Inflammatory macrophage treated with lipopolysaccharide for 1 hour (primary cell): ENCODE results near the gene CEP164.
"Not testable (repeated sequence)": the region's sequence is repeated elsewhere in the genome, so short reads cannot be mapped to it uniquely, and the experiment has no call there.

Source experiments
- DNase-seq, 2 donors: peaks; one replicate each; pipeline ENCODE4 v3.0.0-alpha.2; 2020 to 2022

Gene CEP164

GRCh38 chr11:117399100-117399840 lies 71.6 kb downstream of the CEP164 start:
- DNase-seq, result not testable (repeated sequence)

- not testable (repeated sequence) for DNase-seq
Measured at GRCh38 chr11:117405898-117406297, 78.2 kb downstream of the CEP164 start.

- DNase-seq, result no peak
Measured at GRCh38 chr11:117407016-117407415, 79.4 kb downstream of the CEP164 start.

GRCh38 chr11:117408356-117408755 lies 80.7 kb downstream of the CEP164 start:
- DNase-seq, result no peak

- DNase-seq, result no peak
Measured at GRCh38 chr11:117409511-117409910, 81.9 kb downstream of the CEP164 start.

GRCh38 chr11:117410238-117410637 lies 82.6 kb downstream of the CEP164 start:
- no peak for DNase-seq

GRCh38 chr11:117410861-117411710 lies 83.4 kb downstream of the CEP164 start:
- no peak for DNase-seq

GRCh38 chr11:117411736-117412135 lies 84.1 kb downstream of the CEP164 start:
- DNase-seq, result no peak

GRCh38 chr11:117412176-117412575 lies 84.5 kb downstream of the CEP164 start:
- no peak for DNase-seq

GRCh38 chr11:117412653-117413275 lies 85.1 kb downstream of the CEP164 start:
- DNase-seq, result no peak

- DNase-seq, result no peak
Measured at GRCh38 chr11:117413616-117414015, 86.0 kb downstream of the CEP164 start.

- DNase-seq, result no peak
Measured at GRCh38 chr11:117414724-117415123, 87.1 kb downstream of the CEP164 start.

GRCh38 chr11:117415358-117415896 lies 87.8 kb downstream of the CEP164 start:
- DNase-seq, result no peak

- DNase-seq, result no peak
Measured at GRCh38 chr11:117417342-117417741, 89.7 kb downstream of the CEP164 start.

- no peak for DNase-seq
Measured at GRCh38 chr11:117417856-117418255, 90.2 kb downstream of the CEP164 start.

- DNase-seq, result no peak
Measured at GRCh38 chr11:117418737-117419481, 91.3 kb downstream of the CEP164 start.

- no peak for DNase-seq
Measured at GRCh38 chr11:117419482-117420142, 92.0 kb downstream of the CEP164 start.

- DNase-seq, result no peak
Measured at GRCh38 chr11:117420143-117420485, 92.5 kb downstream of the CEP164 start.

- no peak for DNase-seq
Measured at GRCh38 chr11:117420598-117420997, 92.9 kb downstream of the CEP164 start.

GRCh38 chr11:117421041-117421440 lies 93.4 kb downstream of the CEP164 start:
- DNase-seq, result no peak

- DNase-seq, result no peak
Measured at GRCh38 chr11:117421476-117421875, 93.8 kb downstream of the CEP164 start.

- no peak for DNase-seq
Measured at GRCh38 chr11:117423046-117423575, 95.5 kb downstream of the CEP164 start.
